Natural killer cell treated with Interleukin-12 subunit alpha and Interleukin-12 subunit beta and Interleukin-15 and Interleukin-18, amount 100 ng/mL, for 72 hours (primary cell): ENCODE data around the gene AGBL1. TPM values are rescaled to one million over a fixed set of nuclear protein-coding genes. Genes with fewer than 3 reads are reported as not detected.
A peak's percentile ranks its signal among the peaks of the same experiment; 100 is the strongest.

ENCODE experiments used
- ATAC-seq, 2 donors: fragments of 150-1000 bp; cut with Tn5 transposase in 1 of 2; sonication (Bioruptor Pico), chemical (Tn5 transposase) in 1 of 2; 2 replicates each; pipeline ENCODE4 v1.10.0; 2021
- DNase-seq: peaks from one replicate; pipeline ENCODE4 v3.0.0; 2022; ENCODE audit warnings: low spot score
- H3K27ac Mint-ChIP-seq, 2 donors: 1 replicate in 1 of 2; 2 replicates in 1 of 2; pipeline ENCODE4 v1.8.0; 2022; ENCODE audit warnings: mixed read lengths in 2 of 2, mild to moderate bottlenecking in 1 of 2, moderate library complexity in 1 of 2
- H3K27me3 Mint-ChIP-seq, 2 donors: 1 replicate in 1 of 2; 2 replicates in 1 of 2; pipeline ENCODE4 v1.8.0; 2022; ENCODE audit warnings: mixed read lengths in 2 of 2
- H3K36me3 Mint-ChIP-seq: one replicate; pipeline ENCODE4 v1.8.0; 2022; ENCODE audit warnings: mixed read lengths
- H3K4me1 Mint-ChIP-seq, 2 donors: 1 replicate in 1 of 2; 2 replicates in 1 of 2; pipeline ENCODE4 v1.8.0; 2022; ENCODE audit warnings: low read depth in 2 of 2, mixed read lengths in 2 of 2, mild to moderate bottlenecking in 1 of 2
- H3K4me3 Mint-ChIP-seq: one replicate; pipeline ENCODE4 v1.8.0; 2022; ENCODE audit warnings: mixed read lengths
- H3K9me3 Mint-ChIP-seq: 2 replicates; pipeline ENCODE4 v1.8.0; 2022; ENCODE audit warnings: mixed read lengths
- total RNA-seq, 2 donors: library from RNA; stranded (reverse); gene quantifications; one replicate each; pipeline ENCODE4 v1.2.3, GENCODE V29; 2022

The AGBL1 gene
- total RNA-seq, 2 donors from 2014 or later: not detected

DNA sequence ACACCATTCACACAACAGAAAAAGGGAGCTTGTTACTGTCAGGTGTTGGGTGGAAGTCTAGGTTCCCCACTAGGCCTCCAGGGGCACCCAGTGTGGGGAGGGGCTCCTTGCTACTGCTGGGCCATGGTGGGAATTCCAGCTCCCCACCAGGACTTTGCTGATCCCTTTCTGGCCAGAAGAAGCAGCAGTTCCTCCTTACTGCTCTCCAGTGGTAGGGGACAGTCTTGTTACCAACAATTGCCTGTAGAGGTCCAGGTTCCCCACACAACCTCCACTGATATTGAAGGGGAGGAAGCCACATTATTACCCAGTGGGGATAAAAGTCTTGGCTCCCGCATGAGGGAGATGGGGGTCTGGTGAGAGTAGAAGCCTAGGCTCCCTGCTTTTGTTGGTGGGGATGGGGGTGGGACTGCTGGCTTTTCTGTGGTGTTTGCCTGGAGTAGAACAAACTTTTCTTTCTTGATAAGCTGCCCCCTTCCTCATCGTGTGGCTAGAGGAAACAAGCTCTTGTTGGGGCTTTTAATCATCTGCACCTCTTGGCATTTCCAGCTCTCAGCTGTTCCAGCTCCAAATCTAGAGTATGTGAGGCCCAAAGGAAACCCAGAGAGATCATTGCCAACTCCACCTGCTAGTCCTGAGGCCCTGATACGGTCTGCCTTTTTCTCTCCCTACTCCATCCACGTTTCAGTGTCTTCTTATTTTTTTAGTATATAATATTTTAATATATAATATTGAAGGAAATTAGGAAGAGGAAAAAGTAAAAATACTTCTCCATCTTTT, 824.2 kb downstream of the AGBL1 start:
- Mint-ChIP-seq H3K27ac (no peak overlapping the region), H3K9me3 (peaks cover 3% of the 10 kb centered on the region), H3K27me3 (peaks cover 3 to 21% of the 10 kb centered on the region in 2 donors), H3K36me3 (peaks cover 4% of the 10 kb centered on the region), H3K4me1 (no peaks in the 10 kb centered on the region), H3K4me3 (no peak overlapping the region)
- DNase-seq: no peak
- no peak for ATAC-seq

DNA sequence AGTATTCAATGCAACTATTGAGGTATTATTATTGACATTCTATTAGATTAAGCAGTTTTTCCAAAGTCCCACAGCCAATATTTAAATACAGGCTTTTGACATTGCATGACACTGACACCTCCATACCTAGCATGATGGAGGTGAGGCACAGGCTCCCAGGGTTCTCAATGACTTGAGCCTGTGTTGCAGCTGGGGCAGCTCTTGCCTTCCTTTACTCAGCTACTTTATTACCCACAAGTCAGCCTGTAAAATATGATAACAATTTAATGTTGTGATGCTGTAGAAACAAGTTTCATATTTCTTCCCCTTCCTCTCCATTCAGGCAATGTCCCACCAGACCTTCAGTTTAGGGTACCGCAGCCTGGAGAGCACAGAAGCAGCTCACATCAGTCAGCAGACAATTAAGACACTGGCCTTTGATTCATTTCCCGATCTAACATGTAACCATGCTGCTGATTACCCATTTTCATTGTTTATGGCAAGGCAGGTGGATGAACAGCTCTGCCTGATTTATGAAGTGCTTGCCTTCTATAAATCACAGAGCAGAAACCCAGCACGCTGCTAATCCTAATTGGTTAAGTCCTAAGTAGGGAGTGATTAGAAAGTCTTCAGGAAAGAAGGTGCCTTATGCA, 826.1 kb downstream of the AGBL1 start:
- DNase-seq (no peak), ATAC-seq (no peak)
- Mint-ChIP-seq H3K27me3 (peaks cover 3 to 16% of the 10 kb centered on the region in 2 donors), H3K4me1 (no peaks in the 10 kb centered on the region), H3K36me3 (peaks cover 4% of the 10 kb centered on the region), H3K9me3 (peaks cover 7% of the 10 kb centered on the region), H3K27ac (no peak overlapping the region), H3K4me3 (no peak overlapping the region)

DNA sequence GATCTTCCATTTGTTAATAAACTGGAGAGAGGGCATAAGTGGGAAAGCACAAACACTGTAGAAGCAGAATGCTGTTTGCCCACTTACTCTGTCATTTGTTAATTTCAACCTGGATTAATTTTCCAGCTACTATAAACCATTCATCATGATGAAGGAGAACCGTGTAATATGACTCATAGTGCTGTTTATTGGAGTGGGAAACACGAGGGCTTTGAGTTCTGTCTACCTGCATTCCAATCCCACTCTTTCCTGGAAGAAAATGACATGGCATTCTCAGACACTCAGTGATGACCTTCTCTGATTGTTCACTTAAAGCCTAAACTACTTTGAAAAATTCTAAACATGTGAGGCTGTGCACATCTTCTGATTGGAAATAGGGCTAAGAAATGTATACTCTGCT, 826.7 kb downstream of the AGBL1 start:
- Mint-ChIP-seq H3K27me3 (peaks cover 3 to 13% of the 10 kb centered on the region in 2 donors), H3K27ac (no peak overlapping the region), H3K9me3 (peaks cover 7% of the 10 kb centered on the region), H3K4me3 (no peak overlapping the region), H3K36me3 (peaks cover 4% of the 10 kb centered on the region), H3K4me1 (no peaks in the 10 kb centered on the region)
- DNase-seq: no peak
- ATAC-seq: no peak

DNA sequence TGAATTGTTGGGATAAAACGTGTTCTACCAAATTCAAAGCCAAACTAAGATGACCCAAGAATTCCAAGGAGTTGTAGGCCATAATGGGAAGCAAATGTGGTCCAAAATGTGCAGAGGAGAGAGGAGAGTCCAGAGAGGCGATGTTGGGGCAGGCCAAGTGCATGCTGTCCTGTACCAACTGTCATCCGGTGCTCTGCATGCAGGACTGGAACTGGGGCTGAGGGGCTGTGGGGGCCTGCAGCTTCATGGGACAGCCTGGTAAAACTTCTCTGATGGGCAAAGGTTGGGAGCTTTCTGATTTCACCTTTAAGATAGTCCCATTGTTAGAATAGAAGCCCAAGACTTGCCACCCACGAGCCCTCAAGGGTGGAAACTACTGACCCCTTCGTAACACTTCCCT, 831.4 kb downstream of the AGBL1 start:
- no peak for DNase-seq
- H3K36me3 Mint-ChIP-seq: no peaks in the 10 kb centered on the region
- H3K4me1 Mint-ChIP-seq: no peaks in the 10 kb centered on the region
- H3K27me3 Mint-ChIP-seq: peaks cover 0 to 3% of the 10 kb centered on the region in 2 donors
- peaks cover 7% of the 10 kb centered on the region for H3K9me3 Mint-ChIP-seq
- H3K4me3 Mint-ChIP-seq: no peak overlapping the region
- no peak overlapping the region for H3K27ac Mint-ChIP-seq
- ATAC-seq: peak in 1 of 2 donors; percentile 20

DNA sequence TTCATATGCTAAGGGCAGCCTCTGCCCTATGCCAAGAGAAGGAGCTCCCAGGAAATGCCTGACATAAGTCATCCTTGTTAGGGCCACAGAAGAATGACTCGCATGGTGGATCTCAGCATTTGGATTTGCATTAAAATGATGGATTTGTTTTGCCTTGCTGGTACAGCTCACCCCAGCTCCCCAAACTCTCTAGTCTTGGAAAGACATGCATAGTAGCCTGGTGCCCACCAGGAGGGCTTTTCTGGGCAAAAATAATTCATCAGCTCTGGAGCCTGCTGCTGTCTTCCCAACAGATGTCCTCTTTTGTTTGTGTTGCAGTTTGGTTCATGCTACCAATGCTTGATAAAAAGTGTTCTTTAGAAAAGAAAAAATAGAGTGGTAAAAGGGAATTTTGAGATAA, 833.0 kb downstream of the AGBL1 start:
- no peak overlapping the region for H3K27ac Mint-ChIP-seq
- H3K27me3 Mint-ChIP-seq: no peaks in the 10 kb centered on the region
- no peak for ATAC-seq
- H3K4me1 Mint-ChIP-seq: no peaks in the 10 kb centered on the region
- H3K36me3 Mint-ChIP-seq: no peaks in the 10 kb centered on the region
- H3K9me3 Mint-ChIP-seq: peaks cover 7% of the 10 kb centered on the region
- H3K4me3 Mint-ChIP-seq: no peak overlapping the region
- no peak for DNase-seq

DNA sequence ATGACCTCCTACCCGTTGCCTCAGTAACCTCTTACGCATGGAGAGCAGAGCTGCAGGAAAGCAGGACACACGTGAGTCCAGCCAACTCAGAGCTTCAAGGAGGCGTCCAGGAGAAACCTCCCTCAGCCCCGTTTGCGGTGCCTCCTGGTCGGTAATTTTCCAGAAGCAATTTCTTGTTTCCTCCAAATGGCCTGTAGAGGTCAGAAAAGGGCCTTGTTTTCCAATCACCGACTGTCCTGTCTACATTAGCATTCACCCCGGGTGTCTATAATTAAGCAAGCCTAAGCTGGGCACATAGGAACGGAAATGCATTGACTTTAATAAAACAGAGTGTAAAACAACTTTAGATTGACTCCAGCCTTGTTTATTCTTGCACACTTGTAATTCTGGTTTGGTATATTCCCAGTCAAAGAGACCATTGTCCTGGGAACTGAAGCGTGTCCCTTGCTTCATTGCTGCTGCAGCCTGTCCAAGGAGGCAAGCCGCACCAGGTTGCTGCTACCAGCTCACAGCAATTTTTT, 836.2 kb downstream of the AGBL1 start:
- Mint-ChIP-seq H3K4me3 (no peak overlapping the region), H3K27ac (no peak overlapping the region), H3K9me3 (no peaks in the 10 kb centered on the region), H3K27me3 (peaks cover 2 to 6% of the 10 kb centered on the region in 2 donors), H3K36me3 (no peaks in the 10 kb centered on the region), H3K4me1 (no peaks in the 10 kb centered on the region)
- DNase-seq (no peak), ATAC-seq (no peak)

DNA sequence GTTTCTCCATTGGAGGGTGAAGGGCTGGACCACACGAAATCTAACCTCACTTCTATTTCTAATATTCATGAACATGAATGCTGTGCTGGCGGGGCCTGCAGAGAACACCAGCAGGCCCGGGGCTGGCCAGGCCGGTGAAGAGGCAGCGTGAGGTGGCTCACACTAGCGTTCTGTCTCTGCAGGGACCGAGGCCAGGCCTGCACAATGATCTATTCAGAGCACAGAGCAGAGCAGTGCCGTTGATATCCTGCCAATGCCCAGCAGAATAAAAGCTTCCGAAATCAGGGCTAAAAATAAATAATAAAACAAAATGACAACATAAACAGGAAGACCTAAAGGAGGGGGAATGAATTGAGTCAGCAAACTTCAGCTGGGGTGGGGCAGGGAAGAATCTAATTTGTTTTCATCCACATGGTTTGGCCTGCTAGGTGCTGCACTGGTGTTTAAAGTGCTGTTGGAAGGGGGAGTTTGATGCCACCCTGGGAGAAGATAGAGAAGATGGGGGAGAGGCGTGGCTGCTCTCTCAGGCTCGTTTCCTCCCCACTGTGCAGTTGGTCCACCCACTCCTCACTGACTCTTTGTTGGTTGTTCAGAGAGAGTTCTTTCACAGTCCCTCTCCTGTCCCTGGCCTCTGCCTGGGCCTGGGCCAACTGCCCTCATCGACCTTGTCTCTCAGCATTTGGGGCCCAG, 837.1 kb downstream of the AGBL1 start:
- no peaks in the 10 kb centered on the region for H3K9me3 Mint-ChIP-seq
- DNase-seq (no peak), ATAC-seq (no peak)
- no peaks in the 10 kb centered on the region for H3K36me3 Mint-ChIP-seq
- no peak overlapping the region for H3K4me3 Mint-ChIP-seq
- H3K27me3 Mint-ChIP-seq: peaks cover 2 to 6% of the 10 kb centered on the region in 2 donors
- no peak overlapping the region for H3K27ac Mint-ChIP-seq
- no peaks in the 10 kb centered on the region for H3K4me1 Mint-ChIP-seq

DNA sequence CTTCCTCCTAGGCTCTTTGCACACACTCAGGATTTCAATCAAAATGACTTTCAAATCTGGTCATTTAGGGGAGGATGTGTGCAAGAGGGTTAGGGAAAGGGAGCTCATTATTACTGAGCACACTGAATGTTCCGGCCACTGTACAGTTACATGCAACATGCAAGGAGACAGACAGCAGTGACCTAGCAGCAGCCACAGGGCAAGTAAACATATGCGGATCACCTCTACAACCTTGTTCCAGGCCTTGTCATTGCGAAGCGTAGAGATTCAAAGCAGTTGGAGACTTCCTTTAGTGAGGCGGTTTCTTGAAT, 837.6 kb downstream of the AGBL1 start:
- Mint-ChIP-seq H3K27ac (no peak overlapping the region), H3K4me1 (no peaks in the 10 kb centered on the region), H3K27me3 (peaks cover 2 to 6% of the 10 kb centered on the region in 2 donors), H3K36me3 (no peaks in the 10 kb centered on the region), H3K4me3 (no peak overlapping the region), H3K9me3 (no peaks in the 10 kb centered on the region)
- ATAC-seq (no peak), DNase-seq (no peak)

DNA sequence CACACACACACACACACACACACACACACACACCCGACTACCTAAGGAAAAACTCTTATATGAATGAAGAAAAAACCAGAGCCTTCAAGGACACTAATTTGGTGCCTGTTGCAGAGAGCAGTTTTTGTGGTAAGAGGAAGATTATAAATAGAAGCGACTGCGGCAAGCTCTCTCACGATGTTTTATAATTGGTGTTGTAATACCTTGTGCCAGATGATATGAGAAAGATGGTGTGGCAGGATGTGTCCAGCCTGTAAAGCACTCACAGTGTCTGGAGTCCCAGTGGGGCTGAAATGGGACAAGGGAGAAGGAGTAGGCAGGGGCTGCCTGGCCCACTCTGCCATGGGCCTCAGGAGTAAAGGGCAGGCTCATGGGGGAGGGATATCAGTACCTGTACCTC, 839.9 kb downstream of the AGBL1 start:
- ATAC-seq: no peak
- H3K27me3 Mint-ChIP-seq: peaks cover 2 to 6% of the 10 kb centered on the region in 2 donors

DNA sequence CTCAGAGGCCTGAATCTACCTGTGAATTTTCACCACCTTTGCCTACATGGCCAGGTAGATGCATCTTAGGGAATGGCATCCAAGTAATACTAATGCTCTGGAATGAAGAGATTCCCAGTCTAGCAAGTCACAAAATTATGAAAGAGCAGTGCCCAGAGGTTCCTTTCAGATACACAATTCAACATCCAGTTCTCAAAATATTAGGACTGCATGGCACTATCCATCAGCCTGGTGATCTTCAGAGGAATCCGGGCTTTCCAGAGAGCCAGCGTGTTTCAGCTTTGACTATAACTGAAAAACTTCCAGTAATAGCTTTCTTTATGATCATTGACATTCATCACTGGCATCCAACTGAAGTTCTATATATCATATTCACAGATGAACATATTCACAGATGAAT, 849.8 kb downstream of the AGBL1 start:
- H3K27ac Mint-ChIP-seq: no peak overlapping the region
- no peaks in the 10 kb centered on the region for H3K27me3 Mint-ChIP-seq
- DNase-seq (no peak), ATAC-seq (no peak)
- H3K9me3 Mint-ChIP-seq: no peaks in the 10 kb centered on the region
- no peaks in the 10 kb centered on the region for H3K36me3 Mint-ChIP-seq
- H3K4me1 Mint-ChIP-seq: no peaks in the 10 kb centered on the region
- H3K4me3 Mint-ChIP-seq: no peak overlapping the region

More for the DNA sequence above, 839.9 kb downstream of the AGBL1 start:
- Mint-ChIP-seq H3K36me3 (no peaks in the 10 kb centered on the region), H3K27ac (no peak overlapping the region), H3K9me3 (no peaks in the 10 kb centered on the region), H3K4me1 (no peaks in the 10 kb centered on the region), H3K4me3 (no peak overlapping the region)
- no peak for DNase-seq

DNA sequence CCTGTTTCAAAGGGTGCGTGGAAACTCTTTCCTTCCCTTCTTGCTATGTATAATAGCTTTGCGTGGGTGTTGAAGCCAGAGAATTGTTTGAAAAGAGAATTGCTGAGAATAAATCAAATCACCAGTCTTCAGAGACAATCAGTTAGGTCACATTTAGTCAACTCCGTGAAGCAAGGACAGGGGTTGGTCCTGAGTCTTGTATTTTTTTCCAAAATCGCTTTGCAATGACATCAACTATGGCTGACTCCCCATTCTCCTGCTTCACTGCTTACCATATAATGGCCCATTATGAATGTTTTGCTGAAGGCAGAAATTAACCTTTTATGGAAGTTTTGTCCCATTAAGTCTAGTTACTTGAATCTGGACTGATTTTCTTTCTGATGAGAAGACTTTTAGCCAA, 852.8 kb downstream of the AGBL1 start:
- Mint-ChIP-seq H3K4me1 (no peaks in the 10 kb centered on the region), H3K9me3 (no peaks in the 10 kb centered on the region), H3K27me3 (no peaks in the 10 kb centered on the region), H3K27ac (no peak overlapping the region), H3K4me3 (no peak overlapping the region), H3K36me3 (no peaks in the 10 kb centered on the region)
- no peak for ATAC-seq
- DNase-seq: no peak

DNA sequence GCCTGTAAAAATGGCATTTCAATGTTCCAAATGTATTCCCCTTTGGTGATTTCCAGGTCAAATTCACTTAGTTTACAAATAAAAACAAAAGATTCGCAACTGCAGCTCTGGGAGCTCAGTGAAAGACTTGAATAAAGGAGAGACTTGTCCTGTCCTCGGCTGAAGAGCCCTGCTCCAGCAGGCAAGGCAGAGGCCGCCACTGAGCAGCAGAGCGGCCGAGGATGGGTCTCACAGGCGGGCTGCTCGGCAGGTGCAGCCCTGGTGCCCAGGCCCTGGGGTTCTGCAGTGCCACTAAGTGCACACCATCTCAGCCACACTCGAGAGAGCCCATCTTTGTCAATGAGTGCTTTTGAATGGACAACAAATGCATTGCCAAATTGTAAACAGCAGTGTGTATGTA, 856.2 kb downstream of the AGBL1 start:
- DNase-seq: no peak
- no peaks in the 10 kb centered on the region for H3K36me3 Mint-ChIP-seq
- H3K27me3 Mint-ChIP-seq: no peaks in the 10 kb centered on the region
- no peaks in the 10 kb centered on the region for H3K9me3 Mint-ChIP-seq
- H3K4me1 Mint-ChIP-seq: no peaks in the 10 kb centered on the region
- no peak overlapping the region for H3K4me3 Mint-ChIP-seq
- no peak for ATAC-seq
- H3K27ac Mint-ChIP-seq: no peak overlapping the region

DNA sequence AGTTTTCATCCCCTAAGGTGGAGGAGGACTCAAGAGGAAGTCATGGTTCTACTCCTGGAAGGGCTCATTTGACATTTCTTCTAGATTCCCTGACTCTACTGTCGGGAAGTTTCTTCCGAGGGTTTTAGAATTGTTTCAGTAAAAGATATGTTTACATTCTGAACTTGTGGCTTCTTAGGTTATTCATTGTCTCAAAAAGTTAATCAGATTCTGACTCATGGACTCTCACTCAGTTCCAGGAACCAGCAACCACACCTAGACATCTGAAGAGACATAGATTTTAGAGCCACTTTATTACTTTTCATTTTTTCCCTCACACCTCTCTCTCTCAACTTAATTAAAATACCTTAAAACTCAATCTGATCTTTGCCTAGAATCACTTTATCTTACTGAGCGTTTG, 862.6 kb downstream of the AGBL1 start:
- ATAC-seq (no peak), DNase-seq (no peak)
- Mint-ChIP-seq H3K4me3 (no peak overlapping the region), H3K4me1 (no peaks in the 10 kb centered on the region), H3K27ac (no peak overlapping the region), H3K27me3 (no peaks in the 10 kb centered on the region), H3K36me3 (no peaks in the 10 kb centered on the region), H3K9me3 (no peaks in the 10 kb centered on the region)

DNA sequence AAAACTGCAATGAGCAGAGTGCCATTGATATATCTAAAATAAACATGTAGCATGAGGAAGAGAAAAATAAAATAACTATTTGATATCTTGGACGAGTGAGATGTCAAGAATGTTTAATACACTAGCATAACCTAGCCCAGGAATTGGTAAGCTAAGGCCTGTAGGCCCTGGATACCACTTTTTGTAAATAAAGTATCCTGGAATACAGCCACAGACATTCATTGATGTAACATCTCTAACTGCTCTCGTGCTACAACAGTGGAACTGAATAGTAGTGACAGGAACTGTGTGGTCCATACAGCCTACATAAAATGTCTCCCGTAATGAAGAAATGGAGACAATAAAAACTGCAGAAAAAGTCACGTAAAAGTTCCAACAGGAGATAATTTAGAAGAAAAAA, 869.0 kb downstream of the AGBL1 start:
- Mint-ChIP-seq H3K9me3 (no peaks in the 10 kb centered on the region), H3K4me3 (no peak overlapping the region), H3K27me3 (no peaks in the 10 kb centered on the region), H3K36me3 (no peaks in the 10 kb centered on the region), H3K4me1 (no peaks in the 10 kb centered on the region), H3K27ac (no peak overlapping the region)
- DNase-seq: no peak
- no peak for ATAC-seq
